Erythroblast (primary cell): ENCODE data around the gene CACNA1S.

Experiments
- GATA1 ChIP-seq: IDR thresholded peaks from 2 replicates; pipeline ENCODE4 v1.6.1; 2011; ENCODE audit warnings: low read depth, mild to moderate bottlenecking, control low read depth, low read length, moderate library complexity
- POLR2A ChIP-seq: IDR thresholded peaks from 2 replicates; pipeline ENCODE4 v1.6.1; 2011; ENCODE audit warnings: mild to moderate bottlenecking, low read length

- TF ChIP-seq POLR2A: no peak
- TF ChIP-seq GATA1: no peak
These were observed 92.1 kb downstream of the CACNA1S start for GRCh38 chr1:201020040-201020591.
